GM21367 (cell line): ENCODE results near the gene LRP2.
"Not testable (repeated sequence)": the region's sequence is repeated elsewhere in the genome, so short reads cannot be mapped to it uniquely, and the experiment has no call there.

ENCODE experiments used
- ATAC-seq: cut with Tn5 transposase; IDR thresholded peaks from one replicate; pipeline ENCODE4 v1.9.1; 2021; ENCODE audit not compliant: unreplicated experiment

The LRP2 gene

DNA sequence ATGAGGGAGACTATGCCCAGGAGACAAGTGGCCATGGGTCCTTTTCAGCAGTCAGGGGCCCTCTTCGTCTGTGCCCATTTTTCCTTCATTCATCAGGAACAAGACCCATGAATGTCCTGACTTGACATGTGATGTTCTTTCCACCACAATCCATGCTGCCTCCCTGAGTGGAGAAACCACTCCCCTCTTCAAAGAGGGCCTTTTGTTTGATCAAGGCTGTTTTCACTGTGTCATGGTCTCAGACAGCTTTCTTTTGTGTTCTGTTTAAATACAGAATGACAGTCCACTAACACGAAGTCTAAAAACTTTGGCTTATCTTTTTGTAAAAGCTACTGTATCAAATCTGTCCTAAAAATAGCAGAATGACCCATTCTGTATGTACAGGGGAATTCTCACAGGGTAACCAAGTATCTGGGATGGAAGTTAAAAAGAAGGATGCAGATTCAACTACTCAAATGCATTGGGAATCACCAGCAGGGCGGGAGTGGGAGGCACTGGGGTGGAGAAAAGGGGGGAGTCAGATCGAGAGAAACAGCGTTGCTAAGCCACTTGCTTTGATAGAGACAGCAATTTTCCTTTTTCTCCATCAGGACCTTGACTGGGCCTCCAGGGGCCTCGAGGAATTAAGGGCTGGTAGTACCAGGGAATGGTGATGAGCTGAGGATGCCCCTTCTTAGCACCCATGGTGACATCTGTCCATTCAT is 13.9 kb downstream of the LRP2 start:
- ATAC-seq, result no peak

DNA sequence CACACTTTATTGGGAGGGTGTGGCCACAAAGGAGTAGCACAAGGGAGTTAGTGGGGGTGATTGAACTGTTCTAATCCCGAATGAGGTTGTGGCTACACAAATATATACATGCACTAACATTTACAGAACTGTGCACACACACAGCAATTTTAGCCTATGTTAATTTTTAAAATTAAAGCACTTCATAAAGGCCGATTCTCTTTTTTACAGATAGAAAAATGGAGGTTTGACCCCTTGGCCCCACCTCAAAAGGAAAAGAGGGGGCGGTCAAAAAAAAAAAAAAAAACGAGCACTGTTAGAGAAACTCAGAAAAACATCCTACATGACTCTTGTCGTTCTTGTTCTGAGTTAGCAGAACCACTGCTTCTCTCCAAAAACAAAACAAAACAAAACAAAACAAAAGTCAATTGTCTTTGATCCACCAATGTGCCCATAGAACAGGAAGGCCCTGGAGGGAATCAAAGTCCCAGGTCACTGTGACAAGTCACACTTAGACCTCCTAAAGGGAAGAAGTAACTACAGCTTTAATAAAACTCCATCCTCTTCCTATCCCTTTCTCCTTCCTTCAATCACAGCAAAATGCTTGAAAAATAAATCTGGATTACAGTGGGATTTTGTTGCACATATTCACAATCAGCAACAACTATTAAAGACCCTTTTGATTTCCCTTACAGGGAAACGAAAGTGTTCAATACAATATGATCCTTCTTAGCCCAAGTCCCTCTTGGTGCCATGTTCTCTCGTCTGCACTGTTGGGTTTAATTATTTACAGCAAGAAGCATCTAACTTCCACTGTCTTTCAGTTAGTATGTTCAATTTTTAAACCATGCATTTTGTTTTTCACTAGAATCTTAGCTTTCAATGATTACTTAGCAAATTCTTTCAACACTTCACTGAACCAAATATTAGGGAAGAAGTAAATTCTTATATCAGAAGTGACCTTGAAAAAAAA is 16.6 kb downstream of the LRP2 start:
- ATAC-seq, result no peak

DNA sequence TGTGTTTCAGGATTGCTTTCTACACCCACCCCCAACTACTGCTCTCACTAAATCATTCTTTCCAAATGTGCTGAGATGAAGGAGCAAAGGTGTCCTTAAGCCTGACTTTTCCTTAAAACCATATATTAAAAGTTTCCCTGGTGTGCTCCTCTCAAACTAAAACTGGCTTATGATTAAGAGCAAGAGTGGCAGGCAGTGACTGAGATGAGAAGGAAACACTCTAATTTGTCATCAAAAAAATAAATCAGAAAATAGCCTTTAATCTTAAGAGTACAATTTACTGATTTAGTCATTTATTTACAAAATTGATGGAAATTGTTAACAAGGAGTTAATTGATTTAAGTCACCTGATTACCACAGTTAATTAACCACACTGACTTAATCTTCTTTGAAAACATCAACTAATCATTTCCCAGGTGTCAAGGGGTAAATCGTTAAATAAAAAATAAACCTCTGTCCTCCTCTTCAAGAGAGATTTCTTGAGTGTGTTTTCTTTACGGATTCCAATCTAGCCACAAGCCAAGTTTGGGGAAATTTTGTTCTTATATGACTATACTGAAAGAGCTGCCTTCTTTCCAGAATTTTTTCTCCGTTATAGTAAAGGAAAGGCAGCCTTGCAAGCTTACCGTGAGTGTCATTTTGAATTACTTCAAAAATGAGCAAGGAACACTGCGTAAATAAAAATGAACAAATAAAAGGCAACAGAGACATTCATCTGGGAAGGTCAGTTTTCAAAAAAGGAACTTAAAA is 17.4 kb downstream of the LRP2 start:
- no peak for ATAC-seq

DNA sequence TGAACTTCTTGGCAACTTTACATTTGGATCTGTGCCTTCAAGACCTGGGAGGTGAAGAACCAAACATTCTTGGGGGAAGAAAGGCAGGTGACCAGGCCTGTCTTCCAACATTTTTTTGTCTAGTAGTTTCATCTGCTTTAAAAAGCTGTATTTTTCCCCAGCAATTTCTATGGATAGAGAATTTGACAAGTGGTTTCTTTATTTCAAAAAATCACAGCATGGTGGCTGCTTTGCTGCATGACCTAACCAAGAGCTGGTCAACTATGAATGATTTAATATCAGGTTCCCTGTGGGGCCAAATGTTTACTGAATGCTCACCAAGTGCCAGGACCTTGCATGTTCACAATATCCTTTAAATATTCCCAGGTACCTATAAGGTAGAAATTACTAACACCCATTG is 19.1 kb downstream of the LRP2 start:
- no peak for ATAC-seq

DNA sequence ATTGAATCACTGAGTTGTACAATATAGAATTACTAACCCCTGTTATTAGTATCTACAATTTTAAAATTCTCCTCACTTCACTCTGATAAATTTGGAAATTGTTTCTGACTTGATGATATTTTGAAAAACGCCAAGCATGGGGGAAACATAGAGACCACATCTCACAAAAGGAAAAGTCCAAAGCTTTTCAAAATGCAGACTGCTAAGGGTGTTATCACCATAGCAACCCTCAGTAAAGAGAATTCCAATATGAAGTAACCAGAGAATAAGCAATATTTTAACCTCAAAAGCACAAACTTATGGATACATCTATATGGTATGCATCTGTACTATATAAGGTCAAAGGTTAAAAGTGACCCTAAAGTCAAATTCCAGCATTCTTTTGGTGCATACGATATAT is 22.7 kb downstream of the LRP2 start:
- no peak for ATAC-seq

DNA sequence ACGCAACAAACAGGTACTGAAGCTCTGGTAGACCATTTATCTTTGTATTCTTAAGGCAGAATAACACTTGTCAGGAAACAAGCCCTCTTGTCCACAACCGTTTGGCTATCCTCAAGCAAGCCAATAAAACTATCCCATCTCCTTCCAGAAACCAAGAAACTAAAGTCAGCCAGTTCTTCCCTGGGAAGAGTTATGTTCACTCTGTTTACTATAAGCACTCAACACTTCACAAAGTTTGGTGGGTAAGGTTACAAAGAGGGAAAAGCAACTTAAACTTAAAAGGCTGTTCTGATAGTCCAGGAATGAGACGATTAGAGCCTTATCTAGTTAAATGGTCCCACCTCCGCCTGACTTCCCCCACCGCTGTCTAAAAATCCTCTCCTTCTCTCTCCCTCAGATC is 25.6 kb downstream of the LRP2 start:
- ATAC-seq, result no peak

DNA sequence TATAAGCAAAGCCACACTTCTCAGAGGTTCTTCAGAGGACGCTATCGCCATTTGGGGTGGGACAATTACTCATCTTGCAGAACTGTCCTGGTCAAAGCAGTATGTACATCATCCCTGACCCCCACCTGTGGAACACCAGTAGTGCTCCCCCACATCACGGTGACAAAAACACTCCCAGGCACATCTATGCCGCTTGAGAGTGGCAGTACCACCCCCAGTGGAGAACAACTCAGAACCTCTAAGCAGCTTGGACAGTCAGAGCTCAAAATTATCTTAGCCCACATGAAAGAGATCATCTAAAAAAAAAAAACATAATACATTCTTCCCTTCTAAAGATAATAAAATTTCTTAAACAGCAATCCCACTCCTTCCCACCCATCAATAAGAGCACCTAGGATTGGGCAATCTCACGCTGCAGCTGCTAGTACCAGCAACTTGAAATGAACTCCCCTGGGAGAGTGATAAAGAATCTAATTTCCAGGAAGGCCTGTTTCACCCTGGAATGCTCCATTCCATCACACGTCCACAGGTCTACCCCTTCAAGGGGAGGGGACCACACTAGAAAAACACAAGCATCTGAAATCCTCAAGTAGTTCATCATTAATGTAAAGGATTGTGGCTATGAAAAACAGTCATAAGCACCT is 31.7 kb downstream of the LRP2 start:
- no peak for ATAC-seq

DNA sequence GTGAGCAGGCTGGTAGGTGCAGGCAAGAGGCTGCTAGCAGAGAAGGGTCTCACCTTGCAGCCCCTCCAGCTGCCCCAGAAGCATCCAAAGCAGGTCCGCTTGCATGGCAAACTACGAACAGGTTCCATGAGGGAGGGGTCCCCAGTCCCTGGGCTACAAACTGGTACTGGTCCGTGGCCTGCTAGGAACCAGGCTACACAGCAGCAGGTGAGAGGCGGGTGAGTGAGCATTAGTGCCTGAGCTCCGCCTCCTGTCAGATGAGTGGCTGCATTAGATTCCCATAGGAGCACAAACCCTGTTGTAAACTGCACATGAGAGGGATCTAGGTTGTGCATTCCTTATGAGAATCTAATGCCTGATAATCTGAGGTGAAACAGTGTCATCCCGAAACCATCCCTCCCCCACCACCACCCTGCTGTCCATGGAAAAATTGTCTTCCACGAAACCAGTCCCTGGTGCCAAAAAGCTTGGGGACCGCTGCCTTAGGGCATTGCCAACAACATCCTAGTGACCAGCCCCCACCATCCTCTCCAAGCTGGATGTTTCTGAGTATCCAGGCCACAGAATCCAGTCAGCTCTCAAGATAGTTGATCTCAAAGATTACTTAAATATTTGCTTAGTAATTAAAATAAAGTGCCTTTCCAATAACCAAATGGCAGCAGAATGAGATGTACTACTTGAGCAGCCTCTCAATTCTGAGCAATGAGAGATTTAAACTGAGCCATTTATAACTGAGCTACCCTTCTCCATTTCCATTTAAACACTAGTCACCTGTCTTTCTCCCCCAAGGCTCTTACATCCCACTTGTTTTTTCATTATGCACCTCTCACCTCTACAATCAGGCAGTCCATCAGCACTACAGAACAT is 32.4 kb downstream of the LRP2 start:
- ATAC-seq, result no peak

DNA sequence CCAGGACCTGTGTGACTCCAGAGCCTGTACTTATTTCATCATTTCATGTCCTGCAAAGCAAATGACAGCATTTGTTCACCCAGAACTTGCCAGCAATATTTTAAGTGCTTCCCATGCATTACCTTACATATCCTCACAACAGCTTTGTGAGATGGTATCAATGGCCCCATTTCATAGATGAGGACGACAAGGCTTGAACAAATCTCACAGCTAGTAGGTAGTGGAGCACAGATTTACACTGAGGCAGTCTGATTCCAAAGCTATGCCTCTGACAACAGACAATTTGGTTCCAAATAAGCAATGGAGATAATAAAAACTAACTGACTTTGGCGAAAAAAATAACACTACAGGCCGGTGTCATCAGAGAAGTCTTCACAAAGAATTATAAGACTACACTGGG is 33.5 kb downstream of the LRP2 start:
- ATAC-seq, result no peak

DNA sequence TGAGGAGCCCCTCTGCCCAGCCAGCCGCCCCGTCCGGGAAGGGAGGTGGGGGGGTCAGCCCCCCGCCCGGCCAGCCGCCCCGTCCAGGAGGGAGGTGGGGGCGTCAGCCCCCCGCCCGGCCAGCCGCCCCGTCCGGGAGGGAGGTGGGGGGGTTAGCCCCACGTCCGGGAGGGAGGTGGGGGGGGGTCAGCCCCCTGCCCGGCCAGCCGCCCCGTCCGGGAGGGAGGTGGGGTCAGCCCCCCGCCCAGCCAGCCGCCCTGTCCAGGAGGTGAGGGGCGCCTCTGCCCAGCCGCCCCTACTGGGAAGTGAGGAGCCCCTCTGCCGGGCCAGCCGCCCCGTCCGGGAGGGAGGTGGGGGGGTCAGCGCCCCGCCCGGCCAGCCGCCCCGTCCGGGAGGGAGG is 34.5 kb downstream of the LRP2 start:
- ATAC-seq, result not testable (repeated sequence)

DNA sequence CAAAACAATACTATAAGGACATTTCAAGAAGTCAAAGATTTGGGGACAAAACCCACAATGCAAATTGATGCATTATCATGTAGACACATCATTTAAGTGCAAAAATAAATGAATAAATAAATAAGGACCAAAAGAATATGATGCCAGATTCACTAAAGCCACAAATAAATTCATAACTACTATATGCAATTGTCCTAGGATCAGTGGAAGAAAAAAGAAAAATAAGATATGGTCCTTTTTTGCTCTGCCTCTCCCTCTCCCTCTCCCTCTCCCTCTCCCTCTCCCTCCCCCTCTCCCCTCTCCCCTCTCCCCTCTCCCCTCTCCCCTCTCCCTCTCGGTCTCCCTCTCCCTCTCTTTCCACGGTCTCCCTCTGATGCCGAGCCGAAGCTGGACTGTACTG is 36.4 kb downstream of the LRP2 start:
- not testable (repeated sequence) for ATAC-seq

DNA sequence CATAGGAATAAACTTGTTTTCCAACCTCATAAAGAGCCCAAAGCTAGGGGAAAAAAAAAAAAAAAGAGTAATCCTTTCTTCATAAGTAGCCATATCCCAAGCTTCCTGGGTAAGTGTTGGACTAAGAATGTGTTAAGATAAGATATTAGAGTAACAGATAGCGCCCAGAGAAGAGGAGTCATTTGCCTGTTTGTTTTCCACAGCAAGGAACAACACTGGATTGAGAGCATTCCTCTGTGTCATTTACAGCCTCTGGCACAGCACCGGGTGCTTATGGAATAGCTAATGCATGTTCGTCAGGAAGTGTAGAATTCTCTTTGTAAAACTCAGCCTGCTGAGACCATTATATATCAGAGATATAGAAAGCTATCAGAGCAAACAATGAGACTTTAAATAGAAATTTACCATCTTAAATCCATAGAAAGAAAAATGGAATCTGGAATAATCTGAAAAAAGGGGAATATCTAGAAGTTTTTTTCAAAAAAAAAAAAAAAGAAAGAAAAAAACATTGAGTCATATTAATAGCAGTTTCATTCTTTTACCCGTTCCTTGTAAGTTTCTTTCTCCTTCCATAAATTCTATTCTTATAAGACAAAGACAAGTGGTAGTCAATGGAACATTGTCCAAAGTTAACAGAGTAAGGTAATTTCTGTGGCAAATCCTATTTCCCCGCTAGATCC is 37.6 kb downstream of the LRP2 start:
- no peak for ATAC-seq

DNA sequence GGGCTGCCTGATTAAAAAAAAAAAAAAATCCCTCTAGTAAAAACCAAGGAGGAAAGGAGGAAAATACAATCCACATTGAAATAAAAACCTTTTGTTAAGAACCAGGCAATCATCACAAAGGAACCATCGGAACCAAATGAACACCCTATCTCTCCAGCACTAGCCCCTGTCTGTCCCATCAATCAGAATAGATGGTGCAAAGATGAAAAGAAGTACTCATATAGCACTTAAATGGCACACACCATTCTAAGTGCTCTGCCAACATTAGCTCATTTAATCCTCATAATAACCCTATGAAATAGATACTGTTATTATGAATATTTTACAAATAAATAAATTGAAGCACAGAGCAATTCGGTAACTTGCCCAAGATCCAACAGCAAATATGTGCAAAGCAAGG is 38.5 kb downstream of the LRP2 start:
- no peak for ATAC-seq

DNA sequence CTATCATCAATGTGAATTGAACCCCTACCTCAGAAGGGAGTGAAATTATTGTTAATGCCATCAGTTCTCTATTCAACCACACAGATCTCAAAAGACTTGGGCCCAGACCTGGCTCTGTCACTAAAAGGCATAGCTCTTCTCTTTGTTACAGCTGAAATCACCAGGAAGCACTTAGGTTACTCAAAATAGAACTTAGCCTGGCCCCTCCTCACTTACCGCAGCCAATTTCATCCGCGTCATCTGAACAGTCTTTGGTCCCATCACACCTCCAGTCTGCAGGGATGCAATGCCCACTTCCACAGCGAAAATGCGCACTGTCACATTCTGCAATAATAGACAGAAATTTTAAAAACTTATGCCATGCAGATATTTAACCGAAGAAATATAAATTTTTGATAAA is 41.8 kb downstream of the LRP2 start:
- ATAC-seq, result no peak

DNA sequence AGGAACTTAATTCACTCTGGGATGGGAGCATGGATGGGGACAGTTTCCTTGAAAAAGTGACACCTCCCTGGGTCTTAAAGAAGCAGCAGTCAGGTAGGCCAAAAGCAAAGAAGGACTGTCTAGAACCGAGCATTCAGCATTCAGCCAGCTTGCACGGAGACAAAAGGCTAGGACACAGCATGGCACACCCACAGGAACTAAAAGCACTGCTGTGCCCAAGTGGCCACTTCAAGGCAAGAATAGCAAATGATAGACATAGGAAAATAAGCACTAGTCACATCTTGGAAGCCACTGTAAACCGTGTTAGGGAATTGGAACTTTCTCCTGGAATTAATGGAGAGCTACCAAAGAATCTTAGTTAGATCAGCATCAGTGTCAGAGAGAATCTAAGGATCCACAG is 47.0 kb downstream of the LRP2 start:
- no peak for ATAC-seq

DNA sequence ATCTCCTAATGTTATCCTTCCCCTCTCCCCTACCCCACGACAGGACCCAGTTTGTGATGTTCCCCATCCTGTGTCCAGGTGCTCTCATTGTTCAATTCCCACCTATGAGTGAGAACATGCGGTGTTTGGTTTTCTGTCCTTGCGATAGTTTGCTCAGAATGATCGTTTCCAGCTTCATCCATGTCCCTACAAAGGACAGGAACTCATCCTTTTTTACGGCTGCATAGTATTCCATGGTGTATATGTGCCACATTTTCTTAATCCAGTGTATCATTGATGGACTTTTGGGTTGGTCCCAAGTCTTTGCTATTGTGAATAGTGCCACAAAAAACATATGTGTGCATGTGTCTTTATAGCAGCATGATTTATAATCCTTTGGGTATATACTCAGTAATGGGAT is 54.0 kb downstream of the LRP2 start:
- ATAC-seq, result not testable (repeated sequence)

DNA sequence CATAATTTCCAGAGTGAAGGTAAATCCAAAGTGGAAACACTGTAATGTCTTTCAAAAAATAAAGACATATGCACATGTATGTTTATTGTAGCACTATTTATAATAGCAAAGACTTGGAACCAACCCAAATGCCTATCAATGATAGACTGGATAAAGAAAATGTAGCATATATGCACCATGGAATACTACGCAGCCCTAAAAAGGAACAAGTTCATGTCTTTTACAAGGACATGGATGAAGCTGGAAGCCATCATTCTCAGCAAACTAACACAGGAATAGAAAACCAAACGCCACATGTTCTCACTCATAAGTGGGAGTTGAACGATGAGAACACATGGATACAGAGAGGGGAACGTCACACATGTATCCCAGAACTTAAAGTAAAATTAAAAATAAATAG is 57.6 kb downstream of the LRP2 start:
- not testable (repeated sequence) for ATAC-seq

DNA sequence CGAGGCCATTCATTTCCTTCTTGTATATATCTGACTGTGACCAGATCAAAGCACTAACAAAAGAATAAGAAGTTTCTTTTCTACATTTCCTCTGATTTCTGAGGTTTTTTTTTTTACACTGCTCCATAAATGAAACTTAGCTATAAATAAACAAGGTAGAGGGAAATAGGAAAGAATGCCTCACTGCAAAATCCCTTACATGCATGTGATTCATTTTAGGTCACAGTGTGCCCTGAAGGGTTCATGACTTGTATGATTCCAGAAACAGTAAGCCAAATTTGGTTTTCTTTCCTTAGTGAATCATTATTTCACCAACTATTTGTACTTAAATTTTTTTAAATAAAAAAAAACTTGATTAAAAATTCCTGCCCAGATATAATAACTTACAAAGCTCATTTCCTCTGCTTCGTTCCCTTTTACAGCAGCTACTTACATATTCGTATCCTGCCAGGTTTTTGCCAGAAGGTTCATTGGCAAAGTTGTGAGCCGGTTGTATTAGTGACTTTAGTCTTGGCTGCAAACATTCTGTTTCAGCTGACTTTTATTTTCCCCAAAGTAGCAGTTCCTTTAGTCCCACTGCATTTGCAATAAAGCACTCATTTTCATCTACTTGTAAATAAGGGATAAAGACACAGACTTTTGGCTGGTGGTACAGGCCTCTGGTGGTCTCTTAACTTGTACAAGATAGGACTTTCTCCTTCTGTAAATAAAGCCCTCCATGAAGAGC is 58.6 kb downstream of the LRP2 start:
- no peak for ATAC-seq

DNA sequence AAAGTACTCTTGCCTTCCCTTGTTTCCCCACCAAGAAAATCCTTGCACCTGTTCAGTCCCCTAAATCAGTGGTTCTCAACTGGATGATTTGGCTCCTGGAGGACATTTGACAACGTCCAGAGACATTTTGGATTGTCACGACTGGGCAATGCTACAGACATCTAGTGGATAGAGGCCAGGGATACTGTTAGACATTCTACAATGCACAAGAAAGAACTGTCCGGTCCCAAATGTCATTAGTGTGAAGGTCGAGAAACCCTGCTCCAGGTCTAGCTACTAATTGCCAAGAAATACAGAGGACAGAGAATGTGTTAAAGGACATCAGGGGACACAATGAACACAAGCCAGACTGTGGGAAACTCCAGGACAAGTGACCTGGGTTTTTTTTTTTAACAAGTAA is 60.0 kb downstream of the LRP2 start:
- no peak for ATAC-seq
